ENCODE data around the gene PSMG4.

DNA sequence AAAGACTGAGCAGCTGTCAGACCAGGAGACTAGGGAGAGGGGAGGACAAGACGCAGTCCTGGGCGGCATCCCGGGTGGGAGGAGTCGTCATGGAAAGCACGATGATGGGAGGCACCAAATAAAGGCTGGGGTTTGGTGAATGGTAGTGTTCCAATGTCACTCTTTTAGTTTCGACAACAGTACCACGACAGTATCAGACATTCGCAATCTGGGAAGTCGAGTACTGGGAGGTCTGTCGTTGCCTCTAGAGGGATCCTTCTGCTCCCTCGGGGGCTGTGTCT is 32.1 kb downstream of the PSMG4 start:
- TF ChIP-seq RAD21 (IDR thresholded peaks at IDR 0.05; ENCODE audit: insufficient read depth, low read depth, low read length) (no peak), MEF2A (IDR thresholded peaks at IDR 0.05; ENCODE audit: insufficient read depth, low read depth, low read length) (no peak), BMI1 (IDR thresholded peaks at IDR 0.05; ENCODE audit: borderline replicate concordance) (no peak), NKRF (conservative IDR thresholded peaks at IDR 0.05) (no peak), POLR2AphosphoS5 (IDR thresholded peaks at IDR 0.05; ENCODE audit: low read length) (no peak), ZBTB33 (IDR thresholded peaks at IDR 0.05) (no peak), USF1 (IDR thresholded peaks at IDR 0.05; ENCODE audit: borderline replicate concordance, extremely low read length, insufficient read depth, low read depth, low read length) (no peak), NR2F1 (conservative IDR thresholded peaks at IDR 0.05) (no peak), SMARCA5 (IDR thresholded peaks at IDR 0.05) (no peak), RAD51 (IDR thresholded peaks at IDR 0.05) (no peak), ZSCAN29 (IDR thresholded peaks at IDR 0.05) (no peak)
- TF ChIP-seq, protein P1, sequence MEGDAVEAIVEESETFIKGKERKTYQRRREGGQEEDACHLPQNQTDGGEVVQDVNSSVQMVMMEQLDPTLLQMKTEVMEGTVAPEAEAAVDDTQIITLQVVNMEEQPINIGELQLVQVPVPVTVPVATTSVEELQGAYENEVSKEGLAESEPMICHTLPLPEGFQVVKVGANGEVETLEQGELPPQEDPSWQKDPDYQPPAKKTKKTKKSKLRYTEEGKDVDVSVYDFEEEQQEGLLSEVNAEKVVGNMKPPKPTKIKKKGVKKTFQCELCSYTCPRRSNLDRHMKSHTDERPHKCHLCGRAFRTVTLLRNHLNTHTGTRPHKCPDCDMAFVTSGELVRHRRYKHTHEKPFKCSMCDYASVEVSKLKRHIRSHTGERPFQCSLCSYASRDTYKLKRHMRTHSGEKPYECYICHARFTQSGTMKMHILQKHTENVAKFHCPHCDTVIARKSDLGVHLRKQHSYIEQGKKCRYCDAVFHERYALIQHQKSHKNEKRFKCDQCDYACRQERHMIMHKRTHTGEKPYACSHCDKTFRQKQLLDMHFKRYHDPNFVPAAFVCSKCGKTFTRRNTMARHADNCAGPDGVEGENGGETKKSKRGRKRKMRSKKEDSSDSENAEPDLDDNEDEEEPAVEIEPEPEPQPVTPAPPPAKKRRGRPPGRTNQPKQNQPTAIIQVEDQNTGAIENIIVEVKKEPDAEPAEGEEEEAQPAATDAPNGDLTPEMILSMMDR (IDR thresholded peaks at IDR 0.05 in 2 of 3, conservative IDR thresholded peaks at IDR 0.05 in 1 of 3; ENCODE audit: control insufficient read depth in 2 of 3, extremely low read depth in 1 of 3, insufficient read depth in 1 of 3, low read depth in 3 of 3, low read length in 3 of 3), result no peak
- TF ChIP-seq, protein P2, sequence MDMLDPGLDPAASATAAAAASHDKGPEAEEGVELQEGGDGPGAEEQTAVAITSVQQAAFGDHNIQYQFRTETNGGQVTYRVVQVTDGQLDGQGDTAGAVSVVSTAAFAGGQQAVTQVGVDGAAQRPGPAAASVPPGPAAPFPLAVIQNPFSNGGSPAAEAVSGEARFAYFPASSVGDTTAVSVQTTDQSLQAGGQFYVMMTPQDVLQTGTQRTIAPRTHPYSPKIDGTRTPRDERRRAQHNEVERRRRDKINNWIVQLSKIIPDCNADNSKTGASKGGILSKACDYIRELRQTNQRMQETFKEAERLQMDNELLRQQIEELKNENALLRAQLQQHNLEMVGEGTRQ (IDR thresholded peaks at IDR 0.05; ENCODE audit: borderline replicate concordance, low read depth, low read length), result no peak
- TF ChIP-seq, protein P3, sequence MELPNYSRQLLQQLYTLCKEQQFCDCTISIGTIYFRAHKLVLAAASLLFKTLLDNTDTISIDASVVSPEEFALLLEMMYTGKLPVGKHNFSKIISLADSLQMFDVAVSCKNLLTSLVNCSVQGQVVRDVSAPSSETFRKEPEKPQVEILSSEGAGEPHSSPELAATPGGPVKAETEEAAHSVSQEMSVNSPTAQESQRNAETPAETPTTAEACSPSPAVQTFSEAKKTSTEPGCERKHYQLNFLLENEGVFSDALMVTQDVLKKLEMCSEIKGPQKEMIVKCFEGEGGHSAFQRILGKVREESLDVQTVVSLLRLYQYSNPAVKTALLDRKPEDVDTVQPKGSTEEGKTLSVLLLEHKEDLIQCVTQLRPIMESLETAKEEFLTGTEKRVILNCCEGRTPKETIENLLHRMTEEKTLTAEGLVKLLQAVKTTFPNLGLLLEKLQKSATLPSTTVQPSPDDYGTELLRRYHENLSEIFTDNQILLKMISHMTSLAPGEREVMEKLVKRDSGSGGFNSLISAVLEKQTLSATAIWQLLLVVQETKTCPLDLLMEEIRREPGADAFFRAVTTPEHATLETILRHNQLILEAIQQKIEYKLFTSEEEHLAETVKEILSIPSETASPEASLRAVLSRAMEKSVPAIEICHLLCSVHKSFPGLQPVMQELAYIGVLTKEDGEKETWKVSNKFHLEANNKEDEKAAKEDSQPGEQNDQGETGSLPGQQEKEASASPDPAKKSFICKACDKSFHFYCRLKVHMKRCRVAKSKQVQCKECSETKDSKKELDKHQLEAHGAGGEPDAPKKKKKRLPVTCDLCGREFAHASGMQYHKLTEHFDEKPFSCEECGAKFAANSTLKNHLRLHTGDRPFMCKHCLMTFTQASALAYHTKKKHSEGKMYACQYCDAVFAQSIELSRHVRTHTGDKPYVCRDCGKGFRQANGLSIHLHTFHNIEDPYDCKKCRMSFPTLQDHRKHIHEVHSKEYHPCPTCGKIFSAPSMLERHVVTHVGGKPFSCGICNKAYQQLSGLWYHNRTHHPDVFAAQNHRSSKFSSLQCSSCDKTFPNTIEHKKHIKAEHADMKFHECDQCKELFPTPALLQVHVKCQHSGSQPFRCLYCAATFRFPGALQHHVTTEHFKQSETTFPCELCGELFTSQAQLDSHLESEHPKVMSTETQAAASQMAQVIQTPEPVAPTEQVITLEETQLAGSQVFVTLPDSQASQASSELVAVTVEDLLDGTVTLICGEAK (IDR thresholded peaks at IDR 0.05; ENCODE audit: borderline replicate concordance), result no peak

All from GM12878 (cell line).